HCT116 (cell line): ENCODE results near the gene OCA2. TPM values are rescaled to one million over a fixed set of nuclear protein-coding genes. Genes with fewer than 3 reads are reported as not detected.
A peak's percentile ranks its signal among the peaks of the same experiment; 100 is the strongest.

Experiments
- ATAC-seq: fragments of 200-7000 bp; cut with Tn5 transposase; 2 replicates; pipeline ENCODE4 v1.9.1; 2020; ENCODE audit warnings: mild to moderate bottlenecking, moderate library complexity
- BruUV-seq: library from RNA; stranded (reverse); fragments of 400-500 nt; replicated peaks from 2 replicates; lab custom pipeline; 2021; lab: Mats Ljungman, UMichigan
- CTCF ChIA-PET: fragments of 300-600 bp; sonication (Branson Sonifier 250); formaldehyde crosslinking; loops from one replicate; lab custom pipeline; 2021; ENCODE audit warnings: antibody characterized with exemption; lab: Charles Lee
- POLR2A ChIA-PET: fragments of 300-600, 350-600 bp; sonication (Branson Sonifier 250); formaldehyde crosslinking; loops from one replicate; lab custom pipeline; 2021; ENCODE audit warnings: antibody characterized with exemption; lab: Charles Lee
- RAD21 ChIA-PET, 2 experiments: fragments of 300-600 bp; sonication (Branson Sonifier 250); formaldehyde crosslinking; loops; one replicate each; lab custom pipeline; 2023; ENCODE audit warnings: low total read pairs in 2 of 2; ENCODE audit not compliant: uncharacterized antibody in 2 of 2, unreplicated experiment in 2 of 2, low non-redundant PET in 1 of 2; lab: Charles Lee
- DNase-seq: peaks from one replicate; pipeline ENCODE4 v3.0.0-alpha.2; 2010; ENCODE audit warnings: low read depth, low spot score
- H2AFZ ChIP-seq: fragments of 200-600 bp; shearing (Covaris generic), sonication (generic); 2 replicates; pipeline ENCODE4 v1.6.1; 2017; ENCODE audit warnings: low read depth, mixed run types, mixed read lengths, antibody characterized with exemption, low read length; ENCODE audit not compliant: poor library complexity, severe bottlenecking
- H3K27ac ChIP-seq: 2 replicates; pipeline ENCODE4 v1.5.1; 2012; ENCODE audit warnings: low read depth, low read length
- H3K27me3 ChIP-seq: fragments of 200-600 bp; sonication (generic); 2 replicates; pipeline ENCODE4 v1.6.1; 2016; ENCODE audit warnings: mixed run types, low read length, mixed read lengths; ENCODE audit not compliant: insufficient read depth
- H3K36me3 ChIP-seq, 2 experiments: fragments of 200-500 bp in 1 of 2; fragments of 200-600 bp in 1 of 2; sonication (Bioruptor generic) in 1 of 2; sonication (generic) in 1 of 2; 2 replicates each; pipeline versions ENCODE4 v1.5.1 to v1.6.1; 2014 to 2016; ENCODE audit warnings: low read length in 2 of 2, inconsistent platforms in 1 of 2, mixed read lengths in 1 of 2, mixed run types in 1 of 2; ENCODE audit not compliant: insufficient read depth in 2 of 2, control insufficient read depth in 1 of 2
- H3K4me1 ChIP-seq, 2 experiments: fragments of 200-600 bp in 1 of 2; sonication (generic) in 1 of 2; 2 replicates each; pipeline versions ENCODE4 v1.5.1 to v1.6.1; 2012 to 2017; ENCODE audit warnings: low read length in 2 of 2, inconsistent platforms in 1 of 2, mild to moderate bottlenecking in 1 of 2, mixed read lengths in 1 of 2, mixed run types in 1 of 2, moderate library complexity in 1 of 2; ENCODE audit not compliant: insufficient read depth in 2 of 2, control insufficient read depth in 1 of 2
- H3K4me2 ChIP-seq: fragments of 200-600 bp; sonication (generic); 2 replicates; pipeline ENCODE4 v1.6.1; 2017; ENCODE audit warnings: mixed run types, low read length, mixed read lengths
- H3K4me3 ChIP-seq, 2 experiments: fragments of 200-600 bp in 1 of 2; sonication (generic) in 1 of 2; replicated peaks in 1 of 2; 2 replicates each; pipeline ENCODE4 v1.5.1; 2011 to 2016; ENCODE audit warnings: low read length in 2 of 2, control low read depth in 1 of 2, low read depth in 1 of 2, mild to moderate bottlenecking in 1 of 2, mixed read lengths in 1 of 2, mixed run types in 1 of 2
- H3K79me2 ChIP-seq: fragments of 200-600 bp; sonication (generic); 2 replicates; pipeline ENCODE4 v1.6.1; 2017; ENCODE audit warnings: mild to moderate bottlenecking, mixed run types, low read length, moderate library complexity, mixed read lengths; ENCODE audit not compliant: insufficient read depth
- H3K9ac ChIP-seq: fragments of 200-600 bp; sonication (generic); 2 replicates; pipeline ENCODE4 v1.6.1; 2016; ENCODE audit warnings: low read length, mixed read lengths
- H3K9me2 ChIP-seq: fragments of 200-600 bp; sonication (generic), shearing (Covaris generic); 2 replicates; pipeline ENCODE4 v1.6.1; 2017; ENCODE audit warnings: mixed run types, mild to moderate bottlenecking, moderate library complexity; ENCODE audit not compliant: insufficient read depth
- H3K9me3 ChIP-seq, 2 experiments: fragments of 200-500 bp in 1 of 2; fragments of 200-600 bp in 1 of 2; sonication (Bioruptor generic) in 1 of 2; sonication (generic) in 1 of 2; 2 replicates each; pipeline ENCODE4 v1.6.1; 2014 to 2017; ENCODE audit warnings: low read length in 2 of 2, mixed read lengths in 2 of 2, inconsistent platforms in 1 of 2, low read depth in 1 of 2, mild to moderate bottlenecking in 1 of 2, mixed run types in 1 of 2, moderate library complexity in 1 of 2; ENCODE audit not compliant: control insufficient read depth in 1 of 2, insufficient read depth in 1 of 2
- H4K20me1 ChIP-seq: fragments of 200-600 bp; sonication (generic), shearing (Covaris generic); 2 replicates; pipeline ENCODE4 v1.6.1; 2017; ENCODE audit warnings: mixed run types, mild to moderate bottlenecking, moderate library complexity; ENCODE audit not compliant: insufficient read depth
- EGR1 ChIP-seq: IDR thresholded peaks from 2 replicates; pipeline ENCODE4 v1.6.1; 2012; ENCODE audit warnings: low read depth
- ELF1 ChIP-seq: IDR thresholded peaks from 2 replicates; pipeline ENCODE4 v1.6.1; 2012; ENCODE audit warnings: low read depth, borderline replicate concordance
- FOSL1 ChIP-seq: IDR thresholded peaks from 2 replicates; pipeline ENCODE4 v1.6.1; 2012; ENCODE audit warnings: low read depth
- JUND ChIP-seq: IDR thresholded peaks from 2 replicates; pipeline ENCODE4 v1.6.1; 2012
- MAX ChIP-seq: IDR thresholded peaks from 2 replicates; pipeline ENCODE4 v1.6.1; 2012
- POLR2A ChIP-seq: IDR thresholded peaks from 2 replicates; pipeline ENCODE4 v1.7.0; 2011; ENCODE audit warnings: borderline replicate concordance; ENCODE audit not compliant: insufficient read depth, insufficient read length; ENCODE audit errors: extremely low read depth
- POLR2AphosphoS5 ChIP-seq: IDR thresholded peaks from 2 replicates; pipeline ENCODE4 v1.6.1; 2011; ENCODE audit warnings: mild to moderate bottlenecking, low read depth, low read length, moderate library complexity
- SIN3A ChIP-seq: IDR thresholded peaks from 2 replicates; pipeline ENCODE4 v1.6.1; 2012; ENCODE audit warnings: low read depth
- TCF7L2 ChIP-seq: IDR thresholded peaks from 2 replicates; pipeline ENCODE4 v1.7.0; 2011; ENCODE audit warnings: borderline replicate concordance, inconsistent platforms; ENCODE audit not compliant: insufficient read depth, insufficient read length; ENCODE audit errors: extremely low read depth
- YY1 ChIP-seq: IDR thresholded peaks from 2 replicates; pipeline ENCODE4 v1.6.1; 2011; ENCODE audit warnings: low read length, low read depth, moderate library complexity, mild to moderate bottlenecking; ENCODE audit not compliant: insufficient replicate concordance; ENCODE audit errors: extremely low read depth
- intact Hi-C: fragments of 100-400 bp; cut with micrococcal nuclease; formaldehyde crosslinking; loops from 2 replicates; pipeline ENCODE4 v1.10.0; 2022
- total RNA-seq: library from RNA; stranded (reverse); gene quantifications from one replicate; pipeline ENCODE4 v1.2.1, GENCODE V29; 2021; ENCODE audit not compliant: unreplicated experiment
- TF ChIP-seq, protein P1 (sequence below): IDR thresholded peaks from 2 replicates; pipeline ENCODE4 v1.6.1; 2011; ENCODE audit warnings: mild to moderate bottlenecking, low read length, moderate library complexity; ENCODE audit not compliant: insufficient replicate concordance; ENCODE audit errors: extremely low read depth

OCA2 gene
- total RNA-seq, 1 experiment from 2014 or later = not detected

- H4K20me1 ChIP-seq = no peaks in the 10 kb centered on the region
- CTCF ChIA-PET = no interaction called here
Observed at GRCh38 chr15:28085489-28086174, 13.5 kb downstream of the OCA2 start.

DNA sequence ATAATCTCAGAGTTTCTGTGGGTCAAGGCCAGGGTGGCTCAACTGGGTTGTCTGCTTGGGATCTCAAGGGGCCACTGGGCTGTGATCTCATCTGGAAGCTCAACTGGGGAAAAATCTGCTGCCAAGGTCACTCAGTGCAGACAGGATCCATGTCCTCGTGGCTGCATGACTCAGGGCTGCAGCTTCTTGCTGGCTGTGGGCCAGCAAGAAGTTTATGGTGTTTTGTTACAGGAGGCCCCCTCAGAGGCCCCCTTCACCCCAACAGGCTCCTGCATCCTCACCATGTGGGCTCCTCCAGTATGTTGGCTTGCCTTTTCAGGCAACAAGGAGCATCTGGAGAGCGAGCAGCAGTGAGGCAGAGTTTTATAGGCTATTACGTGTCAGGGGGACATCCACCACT, 14.6 kb downstream of the OCA2 start:
- CTCF ChIA-PET = no interaction called here
- DNase-seq = no peak

More at GRCh38 chr15:28085489-28086174, 13.5 kb downstream of the OCA2 start:
- TF ChIP-seq MAX (no peak), ELF1 (no peak), YY1 (no peak), POLR2AphosphoS5 (no peak), EGR1 (no peak), SIN3A (no peak), POLR2A (no peak), TCF7L2 (no peak), FOSL1 (no peak)
- ChIA-PET POLR2A (no interaction called here), RAD21 (no interaction called here)
- Histone ChIP-seq H3K4me3 (no peak overlapping the region), H3K27ac (no peak overlapping the region), H3K4me2 (no peak overlapping the region), H3K9me3 (no peaks in the 10 kb centered on the region), H3K4me1 (no peaks in the 10 kb centered on the region), H3K79me2 (no peaks in the 10 kb centered on the region), H2AFZ (no peak overlapping the region), H3K27me3 (no peaks in the 10 kb centered on the region), H3K9me2 (no peaks in the 10 kb centered on the region), H3K36me3 (no peaks in the 10 kb centered on the region), H3K9ac (no peak overlapping the region)
- intact Hi-C loops = loop anchor here (1.0 kb wide), 1 partner anchor 38 kb away; no protein-coding TSS in a partner anchor
- peak; percentile 48 for ATAC-seq
- no peak for DNase-seq
- no TSS peak for BruUV-seq

More for the DNA sequence above, 14.6 kb downstream of the OCA2 start:
- H3K36me3 ChIP-seq = no peaks in the 10 kb centered on the region
- TF ChIP-seq JUND (no peak), MAX (no peak)
- TF ChIP-seq, protein P1, sequence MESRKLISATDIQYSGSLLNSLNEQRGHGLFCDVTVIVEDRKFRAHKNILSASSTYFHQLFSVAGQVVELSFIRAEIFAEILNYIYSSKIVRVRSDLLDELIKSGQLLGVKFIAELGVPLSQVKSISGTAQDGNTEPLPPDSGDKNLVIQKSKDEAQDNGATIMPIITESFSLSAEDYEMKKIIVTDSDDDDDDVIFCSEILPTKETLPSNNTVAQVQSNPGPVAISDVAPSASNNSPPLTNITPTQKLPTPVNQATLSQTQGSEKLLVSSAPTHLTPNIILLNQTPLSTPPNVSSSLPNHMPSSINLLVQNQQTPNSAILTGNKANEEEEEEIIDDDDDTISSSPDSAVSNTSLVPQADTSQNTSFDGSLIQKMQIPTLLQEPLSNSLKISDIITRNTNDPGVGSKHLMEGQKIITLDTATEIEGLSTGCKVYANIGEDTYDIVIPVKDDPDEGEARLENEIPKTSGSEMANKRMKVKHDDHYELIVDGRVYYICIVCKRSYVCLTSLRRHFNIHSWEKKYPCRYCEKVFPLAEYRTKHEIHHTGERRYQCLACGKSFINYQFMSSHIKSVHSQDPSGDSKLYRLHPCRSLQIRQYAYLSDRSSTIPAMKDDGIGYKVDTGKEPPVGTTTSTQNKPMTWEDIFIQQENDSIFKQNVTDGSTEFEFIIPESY = no peak
- ChIA-PET POLR2A (no interaction called here), RAD21 (no interaction called here)
- no peak overlapping the region for H3K4me2 ChIP-seq
- H2AFZ ChIP-seq = no peak overlapping the region
- intact Hi-C loops = no loop called here
- BruUV-seq = no TSS peak
- no peaks in the 10 kb centered on the region for H4K20me1 ChIP-seq
- H3K9ac ChIP-seq = no peak overlapping the region
- H3K9me2 ChIP-seq = no peaks in the 10 kb centered on the region
- H3K4me1 ChIP-seq = no peaks in the 10 kb centered on the region
- no peak for ATAC-seq
- H3K79me2 ChIP-seq = no peaks in the 10 kb centered on the region
- no peak overlapping the region for H3K27ac ChIP-seq
- no peak overlapping the region for H3K4me3 ChIP-seq
- H3K9me3 ChIP-seq = no peaks in the 10 kb centered on the region
- H3K27me3 ChIP-seq = no peaks in the 10 kb centered on the region
